Psoas muscle (tissue), 8 donors: ENCODE data around the gene PAPSS2. TPM values are rescaled to one million over a fixed set of nuclear protein-coding genes. Genes with fewer than 3 reads are reported as not detected.

Experiments
- ATAC-seq, 4 donors: fragments of 200-7000 bp; cut with Tn5 transposase; one replicate each; pipeline ENCODE4 v1.9.1; 2020; ENCODE audit warnings: moderate library complexity in 3 of 4, mild to moderate bottlenecking in 2 of 4
- DNase-seq, 2 donors: peaks; one replicate each; pipeline ENCODE4 v3.0.0-alpha.2; 2020
- H3K27ac ChIP-seq: fragments of 200-600 bp; one replicate; pipeline ENCODE4 v1.8.0; 2022
- H3K27me3 ChIP-seq, 3 donors: fragments of 200-600 bp in 1 of 3; one replicate each; pipeline versions ENCODE4 v1.6.1 to v1.8.0; 2013 to 2022; ENCODE audit warnings: low read length in 2 of 3, mild to moderate bottlenecking in 2 of 3, moderate library complexity in 1 of 3; ENCODE audit not compliant: insufficient read depth in 3 of 3
- H3K36me3 ChIP-seq, 2 donors: fragments of 200-600 bp in 1 of 2; one replicate each; pipeline versions ENCODE4 v1.6.1 to v1.8.0; 2013 to 2022; ENCODE audit warnings: low read depth in 1 of 2, mild to moderate bottlenecking in 1 of 2, moderate library complexity in 1 of 2; ENCODE audit not compliant: insufficient read depth in 1 of 2
- H3K4me1 ChIP-seq: fragments of 200-600 bp; one replicate; pipeline ENCODE4 v1.8.0; 2022
- H3K4me3 ChIP-seq: fragments of 200-600 bp; one replicate; pipeline ENCODE4 v1.8.0; 2022; ENCODE audit warnings: mild to moderate bottlenecking
- H3K9me3 ChIP-seq: fragments of 200-600 bp; one replicate; pipeline ENCODE4 v1.8.0; 2022
- WGBS, 3 donors: extraction: QIAGEN DNeasy Blood & Tissue Kit; methylation state at CpG; one replicate each; pipeline versions ENCODE4 v1.1.6 to v1.1.7; 2013; 5-methylcytosine and 5-hydroxymethylcytosine counted together
- intact Hi-C, 2 donors: fragments of 100-400 bp; cut with DNase I; formaldehyde crosslinking; loops; one replicate each; pipeline versions ENCODE4 v1.11.0 to v1.14.2; 2022
- polyA plus RNA-seq, 3 donors: library from polyadenylated mRNA; stranded (reverse); fragments of 200-250 nt; gene quantifications; one replicate each; pipeline ENCODE4 v1.2.3, GENCODE V29; 2013
- total RNA-seq, 4 donors: library from RNA; stranded (reverse); fragmentation: NEBNext Ultra II Directional in 2 of 4; extraction: Animal tissue kit (Norgen Biotek cat#: 25700) in 2 of 4; gene quantifications; one replicate each; pipeline versions ENCODE4 v1.2.1 to v1.2.4, GENCODE V29; 2021 to 2023
- TF ChIP-seq, protein P1 (sequence below): fragments of 200-600 bp; IDR thresholded peaks from one replicate; pipeline ENCODE4 v1.8.0; 2022; ENCODE audit warnings: antibody characterized with exemption
- donor health status: healthy with polysubstance abuse.
- donor health status: DM: no; HTN: no; CAD: no; lungs with moderate emphysema.
- donor health status: Bipolar disorder and iron deficiency.
- donor health status: healthy.
- donor health status: DM: yes; HTN: yes; CAD: no.
- donor health status: DM: no; HTN: no; CAD: no.
- donor health status: DM: no; HTN: no; CAD: no.
- donor health status: DM: yes; HTN: yes; CAD: no.

PAPSS2 gene
- total and polyA plus RNA-seq, 7 donors = 2.0 to 11.0 (median 3.8) TPM

DNA sequence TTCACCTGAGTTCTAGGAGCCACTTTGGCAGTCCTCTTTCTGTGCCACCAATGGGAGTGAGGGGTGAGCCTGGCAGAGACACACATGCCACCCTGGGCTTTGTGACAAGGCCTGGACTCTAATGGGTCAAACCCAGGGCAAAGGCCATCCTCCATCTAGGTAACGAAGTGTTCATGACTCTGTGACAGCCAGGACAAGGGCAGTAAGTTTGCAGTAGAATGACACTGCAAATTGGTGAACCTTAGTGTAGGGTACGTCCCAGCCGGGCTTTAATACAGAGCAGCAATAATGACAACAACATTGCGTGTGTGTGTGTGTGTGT, 43.3 kb downstream of the PAPSS2 start:
- intact Hi-C loops = no loop called here
- no peak for ATAC-seq
- 81 to 89% (median 88%) methylated on average over 4 of the region's 4 CpGs for WGBS, 3 donors

DNA sequence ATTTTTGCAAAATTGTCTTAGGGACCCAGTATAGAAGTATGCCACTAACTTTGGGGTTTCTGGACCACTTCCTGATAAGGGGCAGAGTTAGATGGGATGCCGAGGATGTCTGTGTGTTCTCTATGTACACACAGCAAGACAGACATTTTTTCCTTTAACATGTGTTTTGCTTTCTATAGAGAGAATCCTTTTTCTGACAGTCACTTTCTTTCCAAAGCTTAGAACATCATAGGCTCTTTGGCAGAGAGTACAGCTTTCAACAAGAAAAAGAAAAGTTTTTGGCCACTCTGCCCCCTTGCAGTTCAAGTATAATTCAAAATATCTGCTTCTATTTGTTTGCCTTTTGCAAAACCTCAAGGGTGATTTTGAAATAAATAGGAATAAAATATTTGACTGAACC, 44.1 kb downstream of the PAPSS2 start:
- Histone ChIP-seq H3K27me3 (no peaks in the 10 kb centered on the region), H3K9me3 (no peaks in the 10 kb centered on the region), H3K4me1 (no peaks in the 10 kb centered on the region), H3K4me3 (no peak overlapping the region), H3K27ac (no peak overlapping the region), H3K36me3 (no peaks in the 10 kb centered on the region)
- 57 to 67% (median 63%) methylated on average over 1 of the region's 1 CpG for WGBS, 3 donors
- intact Hi-C loops = no loop called here
- TF ChIP-seq, protein P1, sequence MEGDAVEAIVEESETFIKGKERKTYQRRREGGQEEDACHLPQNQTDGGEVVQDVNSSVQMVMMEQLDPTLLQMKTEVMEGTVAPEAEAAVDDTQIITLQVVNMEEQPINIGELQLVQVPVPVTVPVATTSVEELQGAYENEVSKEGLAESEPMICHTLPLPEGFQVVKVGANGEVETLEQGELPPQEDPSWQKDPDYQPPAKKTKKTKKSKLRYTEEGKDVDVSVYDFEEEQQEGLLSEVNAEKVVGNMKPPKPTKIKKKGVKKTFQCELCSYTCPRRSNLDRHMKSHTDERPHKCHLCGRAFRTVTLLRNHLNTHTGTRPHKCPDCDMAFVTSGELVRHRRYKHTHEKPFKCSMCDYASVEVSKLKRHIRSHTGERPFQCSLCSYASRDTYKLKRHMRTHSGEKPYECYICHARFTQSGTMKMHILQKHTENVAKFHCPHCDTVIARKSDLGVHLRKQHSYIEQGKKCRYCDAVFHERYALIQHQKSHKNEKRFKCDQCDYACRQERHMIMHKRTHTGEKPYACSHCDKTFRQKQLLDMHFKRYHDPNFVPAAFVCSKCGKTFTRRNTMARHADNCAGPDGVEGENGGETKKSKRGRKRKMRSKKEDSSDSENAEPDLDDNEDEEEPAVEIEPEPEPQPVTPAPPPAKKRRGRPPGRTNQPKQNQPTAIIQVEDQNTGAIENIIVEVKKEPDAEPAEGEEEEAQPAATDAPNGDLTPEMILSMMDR = no peak
- ATAC-seq (no peak), DNase-seq (no peak)

More for the DNA sequence above, 43.3 kb downstream of the PAPSS2 start:
- Histone ChIP-seq H3K27ac (no peak overlapping the region), H3K4me1 (no peaks in the 10 kb centered on the region), H3K4me3 (no peak overlapping the region), H3K9me3 (no peaks in the 10 kb centered on the region), H3K27me3 (no peaks in the 10 kb centered on the region), H3K36me3 (no peaks in the 10 kb centered on the region)
- TF ChIP-seq, protein P1 = no peak
- DNase-seq = no peak

DNA sequence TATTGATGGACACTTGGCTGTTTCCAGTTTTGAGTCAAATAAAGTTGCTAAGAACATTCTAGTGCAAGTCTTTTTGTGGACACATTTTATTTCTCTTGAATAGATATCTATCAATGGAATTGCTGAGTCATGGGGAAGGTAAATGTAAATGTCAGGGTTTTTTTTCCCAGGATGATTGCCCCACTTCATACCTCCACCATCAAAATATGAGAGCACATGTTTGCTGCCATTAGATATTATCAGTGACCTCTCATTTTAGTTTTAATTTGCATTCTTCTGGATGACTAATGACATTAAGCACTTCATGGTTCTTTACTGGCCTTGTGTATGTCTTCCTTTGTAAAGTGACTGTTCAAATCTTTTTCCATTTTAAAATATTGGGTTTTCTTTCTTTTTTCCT, 45.7 kb downstream of the PAPSS2 start:
- Histone ChIP-seq H3K4me3 (no peak overlapping the region), H3K36me3 (no peaks in the 10 kb centered on the region), H3K9me3 (no peaks in the 10 kb centered on the region), H3K27ac (no peak overlapping the region), H3K4me1 (no peaks in the 10 kb centered on the region), H3K27me3 (no peaks in the 10 kb centered on the region)
- TF ChIP-seq, protein P1 = no peak
- intact Hi-C loops = no loop called here
- DNase-seq (no peak), ATAC-seq (no peak)

DNA sequence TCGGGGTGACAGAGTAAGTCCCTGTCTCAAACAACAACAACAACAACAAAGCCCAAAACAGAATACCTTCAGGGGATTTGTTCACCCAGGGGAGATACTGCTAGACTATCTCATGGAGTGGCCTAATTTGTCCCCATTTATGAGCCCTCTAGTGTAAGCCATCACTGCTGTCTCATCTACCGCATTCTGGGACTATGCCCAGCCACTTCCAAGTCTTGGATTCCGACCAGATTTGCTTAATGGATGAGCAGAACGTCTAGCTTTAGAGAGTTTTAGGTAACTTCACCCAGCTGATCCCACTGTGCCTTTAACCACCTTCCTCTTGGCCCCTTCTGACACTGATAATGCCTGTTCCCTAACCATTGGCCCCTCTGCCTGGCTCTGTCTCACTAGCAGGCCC, 47.1 kb downstream of the PAPSS2 start:
- intact Hi-C loops = no loop called here
- DNase-seq = no peak
- no peak overlapping the region for H3K4me3 ChIP-seq
- no peaks in the 10 kb centered on the region for H3K36me3 ChIP-seq
- no peaks in the 10 kb centered on the region for H3K4me1 ChIP-seq
- H3K9me3 ChIP-seq = no peaks in the 10 kb centered on the region
- WGBS, 3 donors = 57 to 67% (median 67%) methylated on average over 4 of the region's 4 CpGs
- no peak overlapping the region for H3K27ac ChIP-seq
- no peaks in the 10 kb centered on the region for H3K27me3 ChIP-seq
- TF ChIP-seq, protein P1 = no peak
- no peak for ATAC-seq

DNA sequence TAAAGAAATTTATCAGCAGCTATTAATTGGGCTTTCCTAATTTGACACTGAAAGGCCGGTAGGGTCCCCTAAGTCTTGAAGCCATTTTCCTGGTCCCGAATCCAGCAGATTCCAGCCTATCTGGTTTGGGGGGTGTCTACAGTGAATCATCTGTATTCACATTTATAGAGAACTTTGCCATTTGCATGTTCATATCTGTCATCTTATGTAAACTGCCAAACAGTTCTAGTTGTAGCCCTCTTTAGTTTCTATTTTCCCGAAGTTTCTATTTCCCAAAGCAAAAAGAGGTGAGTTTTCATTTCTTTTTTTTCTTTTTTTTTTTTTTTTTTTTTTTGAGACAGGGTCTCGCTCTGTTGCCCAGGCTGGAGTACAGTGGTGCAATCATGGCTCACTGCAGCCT, 47.6 kb downstream of the PAPSS2 start:
- H3K4me1 ChIP-seq = no peaks in the 10 kb centered on the region
- no peaks in the 10 kb centered on the region for H3K9me3 ChIP-seq
- TF ChIP-seq, protein P1 = no peak
- H3K27me3 ChIP-seq = no peaks in the 10 kb centered on the region
- intact Hi-C loops = no loop called here
- no peak overlapping the region for H3K4me3 ChIP-seq
- ATAC-seq = no peak
- no peak for DNase-seq
- no peaks in the 10 kb centered on the region for H3K36me3 ChIP-seq
- no peak overlapping the region for H3K27ac ChIP-seq
- 91 to 92% (median 92%) methylated on average over 4 of the region's 4 CpGs for WGBS, 3 donors
